ENCODE measurements around the gene OR4D5.

Gene OR4D5

GRCh38 chr11:123939317-123939716, at the start of gene OR4D5:
Gene OR4D5 (plus strand): TSS chr11:123939617. CDS start chr11:123939617, 0 bp downstream.
- no peak for DNase-seq

DNA sequence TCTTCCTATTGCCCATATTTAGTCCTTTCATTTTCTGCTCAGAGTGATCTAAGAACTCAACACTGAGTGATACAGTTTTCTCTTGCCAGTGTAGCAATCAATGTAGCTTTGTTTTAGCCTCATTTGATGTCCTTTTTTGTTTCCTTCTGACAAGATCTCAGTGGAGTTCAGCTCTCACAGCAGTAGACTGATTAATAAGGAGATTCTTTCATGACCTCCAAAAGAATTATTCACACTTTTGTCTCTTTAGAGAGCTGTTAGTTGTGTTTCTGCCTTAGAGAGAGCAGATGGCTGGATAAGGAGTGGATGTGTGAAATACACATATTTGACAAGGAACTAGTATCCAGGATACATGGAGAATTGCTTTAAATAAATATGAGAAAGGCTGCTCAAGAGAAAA, 47.4 kb upstream of the OR4D5 start:
- no peak for DNase-seq

DNA sequence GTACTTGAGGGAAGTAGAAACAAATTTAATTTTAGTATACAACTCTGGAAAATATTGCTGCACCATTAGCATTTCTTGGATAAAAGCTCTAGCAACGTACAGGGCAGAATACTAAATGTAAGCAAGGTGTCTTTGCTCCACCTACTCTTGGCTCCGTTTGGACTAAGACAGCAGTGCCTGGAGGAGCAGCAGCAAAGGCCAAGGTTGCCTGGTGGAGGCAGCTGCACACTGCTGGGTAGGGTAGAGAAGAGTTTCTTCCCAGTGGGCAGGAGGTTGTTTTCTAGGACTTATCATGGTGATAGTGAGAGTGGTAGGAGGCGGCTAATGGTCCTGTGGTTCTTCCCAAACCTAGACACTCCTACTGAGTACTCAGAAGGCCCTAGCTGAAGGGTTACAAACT, 39.6 kb upstream of the OR4D5 start:
- no peak for DNase-seq

- DNase-seq = no peak
These were observed 37.5 kb upstream of the OR4D5 start, which contains the start of gene OR8D4 for GRCh38 chr11:123901867-123902266. Gene OR8D4 (plus strand): TSS chr11:123902167. CDS start chr11:123906432, 4,265 bp downstream.

DNA sequence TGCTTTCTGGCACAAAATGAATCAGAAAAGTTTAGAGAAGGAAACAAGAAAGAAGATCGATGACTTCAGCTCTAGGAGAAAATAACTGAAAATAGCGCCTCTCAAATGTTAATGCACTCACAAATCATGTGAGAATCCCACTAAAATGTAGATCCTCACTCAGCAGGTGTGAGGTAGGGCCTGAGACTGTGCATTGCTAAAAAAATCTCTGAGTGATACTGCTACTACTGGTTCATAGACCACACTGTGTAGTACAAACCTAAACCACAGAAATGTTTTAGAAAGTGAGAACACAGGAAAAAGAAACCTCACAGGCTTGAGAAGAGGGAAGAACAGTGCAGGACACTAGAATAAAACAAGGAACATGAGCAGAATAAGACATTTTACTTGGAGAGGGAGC, 35.5 kb upstream of the OR4D5 start:
- no peak for DNase-seq

GRCh38 chr11:123904932-123905331, 34.5 kb upstream of the OR4D5 start:
- no peak for DNase-seq

DNA sequence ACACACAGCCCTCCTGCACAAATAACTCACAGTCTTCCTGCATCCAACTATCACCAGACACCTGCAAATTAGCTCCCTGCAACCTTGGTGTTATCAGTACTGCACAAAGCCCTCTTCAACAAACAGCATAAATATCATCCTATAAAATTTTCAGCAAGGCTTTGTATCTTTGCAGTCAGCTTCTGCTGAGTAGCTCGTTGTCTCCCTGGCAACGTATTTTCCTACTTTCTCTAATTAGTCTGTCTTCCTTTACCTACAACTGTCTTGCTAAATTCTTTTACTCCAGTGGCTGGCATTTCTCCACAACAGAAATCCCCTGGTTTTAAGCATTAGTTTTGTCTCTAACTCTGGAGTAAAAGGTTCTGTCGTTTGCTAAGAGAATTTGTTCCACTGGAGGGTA, 33.6 kb upstream of the OR4D5 start:
- DNase-seq = no peak

DNA sequence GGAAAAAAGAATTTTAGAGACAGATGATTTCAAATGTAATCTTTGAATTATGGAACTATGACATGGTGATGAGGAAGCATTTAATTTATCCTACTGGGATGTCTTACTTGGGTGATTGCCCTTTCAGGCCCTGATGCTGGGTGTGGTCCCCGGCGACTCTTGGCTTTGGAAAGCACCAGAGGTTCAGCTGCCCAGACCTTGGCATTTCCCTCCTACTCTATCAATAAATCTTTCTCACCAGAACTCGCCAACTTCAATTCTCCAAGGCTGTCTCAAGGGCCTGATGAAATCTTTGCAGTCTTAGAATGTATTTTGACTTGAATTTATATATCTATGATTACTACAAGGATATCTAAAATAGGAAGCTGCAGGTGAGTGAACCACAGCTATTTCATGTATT, 18.5 kb upstream of the OR4D5 start:
- DNase-seq = no peak

DNA sequence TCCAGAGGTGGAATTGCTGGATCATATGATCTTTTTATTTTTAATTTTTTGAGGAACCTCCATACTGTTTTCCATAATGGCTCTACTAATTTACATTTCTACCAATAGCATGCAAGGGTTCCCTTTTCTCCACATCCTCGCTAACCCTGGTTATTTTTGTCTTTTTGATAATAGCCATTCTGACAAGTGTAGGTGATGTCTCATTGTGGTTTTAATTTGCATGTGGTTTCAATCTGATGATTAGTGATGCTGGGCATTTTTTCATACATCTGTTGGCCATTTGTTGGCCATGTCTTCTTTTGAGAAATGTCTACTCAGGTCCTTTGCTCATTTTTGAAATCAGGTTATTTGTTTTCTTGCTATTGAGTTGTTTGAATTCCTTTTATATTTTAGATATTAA, 15.4 kb upstream of the OR4D5 start:
- no peak for DNase-seq

DNA sequence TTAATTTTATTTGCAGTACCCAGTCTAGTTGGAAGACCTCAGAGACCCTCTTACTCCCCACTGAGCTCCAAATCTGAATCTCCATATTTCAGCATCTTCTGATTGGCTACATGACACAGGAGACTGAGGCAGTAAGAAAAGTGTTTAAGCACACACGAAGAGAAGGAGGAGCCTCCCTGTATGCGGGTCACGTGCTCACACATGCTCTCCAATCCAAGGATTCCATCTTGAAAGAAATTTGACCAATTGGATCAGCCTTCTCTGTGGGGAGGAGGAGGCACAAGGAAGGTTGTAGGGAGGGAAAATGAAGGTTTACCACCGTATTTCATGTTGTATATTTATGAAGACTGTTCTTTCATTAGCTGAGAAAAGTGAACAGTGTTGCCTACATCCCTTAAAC, 3.0 kb downstream of the OR4D5 start:
- no peak for DNase-seq

DNA sequence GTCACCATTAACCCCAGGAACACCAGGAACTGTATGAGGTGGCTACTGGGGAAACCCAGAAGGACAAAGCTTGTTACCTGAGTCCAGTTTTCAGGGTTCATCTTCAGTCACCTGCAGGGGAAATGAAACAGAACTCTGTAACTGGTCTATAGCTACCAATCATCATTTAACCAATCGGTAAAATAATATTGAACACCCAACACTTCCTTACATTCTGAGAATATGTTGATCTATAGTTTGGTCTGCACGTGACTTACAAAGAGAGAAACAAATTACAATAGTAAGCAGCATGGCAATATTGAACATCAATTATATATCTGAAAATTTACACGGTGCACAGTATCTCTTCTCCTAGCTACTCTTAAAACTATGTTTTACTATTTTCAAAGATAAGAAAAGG, 4.3 kb downstream of the OR4D5 start, which contains the start of gene OR6T1:
Gene OR6T1 (minus strand): TSS at position 101 of the 400 bp plus-strand sequence. CDS start 0 bp downstream, at position 101.
- DNase-seq = no peak

- DNase-seq = no peak
These were observed 5.7 kb downstream of the OR4D5 start for GRCh38 chr11:123945132-123945531.

GRCh38 chr11:123956752-123957151, 17.3 kb downstream of the OR4D5 start:
- no peak for DNase-seq

GRCh38 chr11:123973816-123974215, 34.4 kb downstream of the OR4D5 start:
- no peak for DNase-seq

DNA sequence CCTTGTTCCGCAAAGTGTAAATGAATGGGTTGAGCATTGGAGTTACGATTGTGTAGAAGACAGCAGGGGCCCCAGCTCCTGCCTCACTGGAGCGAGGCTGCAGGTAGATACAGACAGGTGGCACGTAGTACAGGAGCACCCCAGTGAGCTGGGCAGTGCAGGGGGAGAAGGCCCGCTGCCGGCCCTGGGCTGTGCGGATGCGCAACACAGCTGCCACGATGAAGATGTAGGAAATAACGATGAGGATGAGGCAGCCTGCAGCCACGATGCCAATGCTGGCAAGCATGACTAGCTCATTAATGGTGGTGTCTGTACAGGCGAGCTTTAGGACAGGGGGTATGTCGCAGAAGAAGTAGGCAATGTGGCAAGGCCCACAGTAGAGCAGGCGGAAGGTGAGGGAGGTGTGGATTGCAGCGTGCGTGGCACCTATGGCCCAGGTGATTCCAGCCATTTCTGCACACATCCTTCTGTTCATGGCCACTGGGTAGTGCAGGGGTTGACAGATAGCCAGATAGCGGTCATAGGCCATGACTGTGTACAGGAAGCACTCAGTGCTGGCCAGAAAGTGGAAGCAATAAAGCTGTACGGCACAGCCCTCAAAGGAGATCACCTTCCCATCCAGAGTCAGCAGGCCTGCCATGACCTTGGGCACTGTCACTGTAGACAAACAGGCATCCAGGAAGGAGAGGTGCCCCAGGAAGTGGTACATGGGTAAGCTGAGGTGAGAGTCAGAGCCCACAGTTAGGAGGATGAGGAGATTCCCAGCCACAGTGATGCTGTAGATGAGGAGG, 37.5 kb downstream of the OR4D5 start:
- no peak for DNase-seq

DNA sequence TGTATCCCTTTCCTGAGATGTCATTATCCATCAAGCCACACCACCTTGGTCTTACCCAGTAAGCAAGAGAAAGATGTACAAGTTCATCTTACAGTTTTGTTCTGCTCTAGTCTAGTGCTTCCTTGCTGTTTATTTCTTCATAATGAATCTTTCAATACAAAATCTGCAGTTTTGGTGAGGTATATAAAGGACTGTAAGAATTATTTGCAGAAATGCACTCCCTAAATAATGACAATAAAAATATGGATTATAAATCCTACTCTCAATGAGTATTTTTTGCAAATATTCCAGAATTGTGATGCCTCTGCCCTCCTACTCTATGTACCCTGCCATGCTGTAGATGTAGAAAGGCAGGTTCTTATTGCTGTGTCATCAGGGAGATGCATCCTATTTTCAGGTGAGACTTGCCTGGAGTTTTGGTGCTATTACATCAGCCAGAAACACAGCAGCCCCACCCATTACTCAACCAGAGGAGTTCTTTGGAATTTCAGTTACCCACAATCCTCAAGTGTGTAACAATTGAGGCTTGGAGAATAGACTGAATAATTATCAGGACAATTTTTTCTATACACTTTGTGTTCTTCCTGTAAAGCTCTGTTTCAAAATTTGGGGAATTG, 38.4 kb downstream of the OR4D5 start, which contains the start of gene OR10S1:
Gene OR10S1 (minus strand): TSS at position 51 of the 617 bp plus-strand sequence. CDS start 117 bp downstream, outside the sequence.
- DNase-seq = no peak

GRCh38 chr11:123979311-123979710, 39.9 kb downstream of the OR4D5 start:
- DNase-seq = no peak

Data from CD4-positive, alpha-beta T cell treated with Interleukin-1 beta for 1 hour (primary cell).